Ammon's horn (tissue), 1 donor: ENCODE data around the gene SLC25A42.
A peak's percentile ranks its signal among the peaks of the same experiment; 100 is the strongest.
"Not testable (repeated sequence)": the region's sequence is repeated elsewhere in the genome, so short reads cannot be mapped to it uniquely, and the experiment has no call there.

Source experiments
- DNase-seq: peaks from one replicate; pipeline ENCODE4 v3.0.0-alpha.2; 2016; ENCODE audit warnings: low spot score

The SLC25A42 gene

GRCh38 chr19:19135713-19136112 is 71.9 kb downstream of the SLC25A42 start:
- not testable (repeated sequence) for DNase-seq

- no peak for DNase-seq
Measured at GRCh38 chr19:19137556-19138108, 73.8 kb downstream of the SLC25A42 start.

GRCh38 chr19:19138109-19138981 is 74.6 kb downstream of the SLC25A42 start, which contains the start of gene TMEM161A:
TMEM161A (minus strand) TSS chr19:19138478; CDS start chr19:19138428, 50 bp downstream.
- DNase-seq = peak; percentile 97

DNA sequence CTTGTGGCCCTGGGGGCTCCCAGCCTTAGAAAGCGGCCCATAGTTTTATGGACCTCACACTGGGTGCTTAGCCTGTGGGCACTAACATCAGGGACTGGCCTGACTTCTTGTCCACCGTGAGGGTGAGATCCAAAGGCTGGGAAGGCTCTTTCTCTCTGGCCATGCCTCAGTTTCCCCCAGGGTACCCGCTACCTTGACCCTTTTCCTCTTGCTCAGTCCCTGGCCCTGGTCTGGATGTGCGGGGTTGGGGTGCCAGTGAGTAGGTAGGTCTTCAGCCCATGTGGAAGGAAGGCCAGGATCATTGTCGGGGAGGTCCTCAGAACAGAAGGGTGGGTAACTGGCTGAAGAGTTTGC is 76.1 kb downstream of the SLC25A42 start:
- no peak for DNase-seq

DNA sequence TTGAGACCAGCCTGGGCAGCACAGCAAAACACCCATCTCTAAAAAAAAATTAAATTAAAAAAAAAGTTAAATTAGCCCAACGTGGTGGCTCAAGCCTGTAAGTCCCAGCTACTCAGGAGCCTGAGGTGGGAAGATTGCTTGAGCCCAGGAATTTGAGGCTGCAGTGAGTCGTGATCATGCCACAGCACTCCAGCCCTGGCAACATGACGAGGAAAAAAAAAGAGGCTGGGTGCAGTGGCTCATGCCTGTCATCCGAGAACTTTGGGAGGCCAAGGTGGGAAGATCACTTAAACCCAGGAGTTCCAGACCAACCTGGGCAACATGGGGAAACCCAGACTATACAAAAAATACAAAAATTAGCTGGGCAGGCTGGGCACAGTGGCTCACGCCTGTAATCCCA is 76.7 kb downstream of the SLC25A42 start:
- DNase-seq = no peak

DNA sequence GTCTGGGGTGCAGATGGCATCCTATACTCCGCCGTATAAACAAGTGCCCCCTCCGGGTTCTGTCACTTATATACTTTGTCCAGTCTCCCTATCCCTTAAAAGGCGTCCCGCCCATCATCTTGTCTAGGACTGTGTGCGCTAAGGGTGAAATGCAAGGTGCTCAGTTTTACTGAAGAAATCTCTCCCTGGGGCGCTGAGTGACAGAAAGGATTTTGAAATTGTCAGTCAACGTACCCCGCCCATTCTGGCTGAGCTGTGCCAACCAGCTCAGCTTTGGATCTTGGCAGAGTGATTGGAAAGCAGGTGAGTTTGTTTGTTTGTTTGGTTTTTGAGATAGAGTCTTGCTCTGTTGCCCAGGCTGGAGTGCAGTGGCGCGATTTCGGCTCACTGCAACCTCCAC is 78.6 kb downstream of the SLC25A42 start:
- DNase-seq = no peak

DNA sequence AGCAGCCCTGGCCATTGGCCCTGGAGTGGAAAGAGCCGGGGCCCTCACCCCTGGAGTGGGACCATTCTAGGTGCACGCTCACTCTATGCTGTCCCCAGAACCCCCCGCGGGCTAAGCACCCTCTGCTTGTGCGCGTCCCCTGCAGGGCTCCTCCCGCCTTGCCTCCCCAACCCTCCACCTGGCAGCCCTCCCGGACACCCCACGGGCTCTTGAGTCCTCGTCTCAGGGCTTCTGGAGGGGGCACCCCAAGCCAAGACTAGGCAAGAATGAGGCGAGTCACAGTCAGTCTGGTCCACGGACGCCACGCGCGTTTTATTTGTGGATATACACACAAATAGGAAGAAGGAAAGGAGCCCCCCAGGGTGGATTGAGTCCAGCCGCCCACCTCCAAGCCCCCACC is 81.5 kb downstream of the SLC25A42 start:
- DNase-seq = no peak

GRCh38 chr19:19145684-19146608 is 82.2 kb downstream of the SLC25A42 start:
- peak; percentile 60 for DNase-seq

DNA sequence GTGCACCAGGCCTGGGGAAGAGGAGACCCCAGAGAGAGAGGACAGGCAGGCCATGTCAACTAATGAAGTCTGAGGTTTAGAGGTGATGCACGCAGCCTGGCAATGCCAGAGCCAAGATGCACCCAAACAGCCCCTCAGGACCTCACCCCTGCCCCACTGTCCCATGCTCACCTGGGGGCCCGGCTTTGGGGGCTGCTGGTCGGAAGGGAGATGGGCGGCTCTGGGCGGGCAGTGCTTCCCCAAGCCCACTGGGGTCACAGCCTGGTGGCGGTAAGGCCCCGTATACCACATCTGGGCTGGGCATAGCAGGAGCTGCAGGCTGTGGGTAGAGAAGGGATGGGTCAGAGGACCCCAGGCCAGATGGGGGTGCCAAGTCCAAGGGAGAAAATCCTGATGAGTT is 83.1 kb downstream of the SLC25A42 start:
- no peak for DNase-seq

DNA sequence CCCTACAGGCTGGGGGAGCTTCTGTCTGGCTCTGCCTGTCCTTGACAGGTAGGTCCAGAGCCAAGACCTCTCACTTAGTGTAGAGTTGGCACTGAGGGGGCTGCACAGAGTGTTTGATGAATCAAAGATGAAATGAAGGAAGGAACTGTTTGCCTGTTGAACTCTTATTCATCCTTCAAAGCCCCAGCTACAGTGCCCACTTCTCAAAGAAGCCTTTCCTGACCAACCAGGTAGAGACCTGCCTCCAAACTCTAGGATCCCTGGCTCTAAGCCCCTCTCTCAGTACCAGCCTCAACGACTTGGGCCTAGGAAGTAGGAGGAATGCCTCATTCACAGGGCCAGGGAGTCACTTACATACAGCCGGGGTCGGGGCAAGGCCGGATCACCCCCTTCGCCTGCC is 83.5 kb downstream of the SLC25A42 start:
- DNase-seq = no peak

GRCh38 chr19:19148504-19148903 is 84.7 kb downstream of the SLC25A42 start:
- DNase-seq = not testable (repeated sequence)

GRCh38 chr19:19149435-19149834 is 85.6 kb downstream of the SLC25A42 start:
- no peak for DNase-seq

- DNase-seq = no peak
Measured at GRCh38 chr19:19151418-19151817, 87.6 kb downstream of the SLC25A42 start.

- no peak for DNase-seq
Measured at GRCh38 chr19:19152668-19153384, 89.0 kb downstream of the SLC25A42 start.

- no peak for DNase-seq
Measured at GRCh38 chr19:19154768-19155494, 91.1 kb downstream of the SLC25A42 start.

DNA sequence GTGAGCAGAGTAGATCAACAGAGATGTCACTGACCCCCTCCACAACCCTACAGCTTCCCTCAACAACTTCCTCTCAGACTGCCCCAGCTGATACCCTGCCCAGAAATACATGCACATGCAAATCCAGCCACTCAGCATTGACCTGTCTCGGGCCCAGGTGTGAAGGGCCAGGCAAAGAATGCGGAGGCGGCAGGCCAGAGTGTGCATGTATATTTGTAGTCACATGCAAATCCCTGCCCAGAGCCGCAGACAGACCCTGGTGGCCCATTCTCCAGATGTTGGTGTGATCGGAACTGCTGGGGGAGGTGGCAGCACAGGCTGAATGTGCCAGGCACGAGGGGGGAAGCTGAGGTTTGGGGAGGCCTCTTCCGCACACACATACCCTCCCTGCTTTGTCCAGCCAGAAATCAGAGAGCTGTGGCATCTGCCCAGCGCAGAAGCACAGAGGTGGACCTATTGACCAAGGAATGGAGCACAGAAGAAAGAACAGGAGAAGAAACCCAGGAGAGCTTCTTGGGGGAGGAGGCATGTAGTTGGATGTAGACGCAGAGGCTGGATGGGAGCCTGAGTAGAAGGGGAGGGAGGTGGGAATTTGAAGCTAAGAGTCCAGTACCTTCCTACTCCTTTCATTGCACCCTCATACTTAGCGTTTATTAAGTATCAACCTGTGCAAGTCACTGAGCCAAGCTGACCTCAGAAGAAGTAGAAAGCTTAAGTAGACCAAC is 91.9 kb downstream of the SLC25A42 start:
- no peak for DNase-seq

DNA sequence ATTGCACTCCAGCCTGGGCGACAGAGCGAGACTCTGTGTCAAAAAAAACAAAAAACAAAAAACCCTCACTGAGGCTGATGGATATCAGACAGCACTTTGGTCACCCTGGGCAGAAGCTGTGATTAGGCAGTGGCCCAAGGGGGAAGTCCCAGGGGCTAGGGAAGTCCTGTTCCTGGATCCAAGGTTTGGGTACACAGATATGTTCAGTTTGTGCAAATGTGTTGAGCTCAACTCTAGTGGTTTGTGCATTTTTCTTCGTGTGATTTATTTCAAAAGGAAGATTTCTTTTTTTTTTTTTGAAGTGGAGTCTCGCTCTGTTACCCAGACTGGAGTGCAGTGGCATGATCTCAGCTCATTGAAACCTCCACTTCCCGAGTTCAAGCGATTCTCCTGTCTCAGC is 94.0 kb downstream of the SLC25A42 start:
- no peak for DNase-seq

DNA sequence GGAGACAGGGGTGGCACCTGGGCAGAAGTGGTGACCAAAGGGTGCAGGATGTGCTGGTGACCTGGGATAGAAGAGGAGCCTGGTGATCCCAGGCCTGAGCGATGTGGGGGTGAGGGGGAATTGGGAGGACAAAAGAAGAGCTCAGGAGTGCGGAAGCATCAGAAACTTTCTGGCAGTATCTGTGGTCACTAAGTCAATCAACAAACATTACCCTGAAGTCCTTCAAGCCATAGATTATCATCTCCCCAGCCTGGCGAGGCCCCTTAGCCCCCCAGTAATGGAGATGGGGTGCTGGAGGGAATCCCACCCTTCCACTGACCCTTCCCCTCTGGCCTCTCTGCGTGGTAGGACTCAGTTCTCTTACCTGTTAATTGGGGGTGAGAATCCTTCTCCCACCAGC is 95.7 kb downstream of the SLC25A42 start:
- no peak for DNase-seq

- DNase-seq = no peak
Measured at GRCh38 chr19:19160461-19161035, 96.8 kb downstream of the SLC25A42 start.

GRCh38 chr19:19162495-19162894 is 98.7 kb downstream of the SLC25A42 start:
- no peak for DNase-seq
